GM12874 (cell line): ENCODE measurements around the gene POU2F1.

ENCODE experiments used
- CTCF ChIP-seq: IDR thresholded peaks from 2 replicates; pipeline ENCODE4 v1.5.1; 2011; ENCODE audit warnings: low read depth, mild to moderate bottlenecking, control low read depth, low read length, moderate library complexity; ENCODE audit not compliant: insufficient read depth

The POU2F1 gene

GRCh38 chr1:167219646-167220536, 795 bp upstream of the POU2F1 start:
- no peak for TF ChIP-seq CTCF

DNA sequence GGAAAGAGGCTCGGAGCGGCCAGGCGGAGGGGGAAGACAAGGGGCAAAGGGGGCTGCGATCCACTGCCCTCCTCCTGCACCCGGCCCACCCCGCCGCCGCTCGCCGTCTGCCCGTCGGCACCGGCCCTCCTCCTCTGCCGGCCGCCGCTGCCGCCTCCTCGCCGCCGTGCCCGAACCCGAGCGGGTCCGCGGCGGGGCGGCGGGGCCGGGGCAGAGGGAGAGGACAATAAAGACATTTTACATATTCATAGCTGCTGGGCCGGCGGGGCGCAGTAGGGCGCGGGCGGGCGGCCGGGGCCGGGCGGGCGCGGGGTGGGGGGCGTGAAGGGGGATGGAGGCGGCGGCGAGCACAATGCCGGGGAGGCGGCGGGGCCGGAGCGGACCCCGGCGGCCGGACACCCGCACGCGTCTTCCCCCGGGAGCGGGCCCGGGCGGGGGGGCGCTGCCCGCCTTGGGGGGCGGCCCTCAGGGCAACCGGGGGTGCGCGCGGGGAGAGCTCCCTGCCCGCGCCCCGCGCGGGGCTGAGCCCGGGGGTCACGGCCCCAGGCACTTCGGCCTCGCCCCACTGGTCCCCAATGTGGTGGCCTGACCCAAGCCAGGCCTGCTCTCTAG, 546 bp downstream of the POU2F1 start:
- TF ChIP-seq CTCF, result no peak

GRCh38 chr1:167221738-167222610, 1.3 kb downstream of the POU2F1 start:
- TF ChIP-seq CTCF, result no peak

- no peak for TF ChIP-seq CTCF
Measured at GRCh38 chr1:167223144-167224103, 2.7 kb downstream of the POU2F1 start.

DNA sequence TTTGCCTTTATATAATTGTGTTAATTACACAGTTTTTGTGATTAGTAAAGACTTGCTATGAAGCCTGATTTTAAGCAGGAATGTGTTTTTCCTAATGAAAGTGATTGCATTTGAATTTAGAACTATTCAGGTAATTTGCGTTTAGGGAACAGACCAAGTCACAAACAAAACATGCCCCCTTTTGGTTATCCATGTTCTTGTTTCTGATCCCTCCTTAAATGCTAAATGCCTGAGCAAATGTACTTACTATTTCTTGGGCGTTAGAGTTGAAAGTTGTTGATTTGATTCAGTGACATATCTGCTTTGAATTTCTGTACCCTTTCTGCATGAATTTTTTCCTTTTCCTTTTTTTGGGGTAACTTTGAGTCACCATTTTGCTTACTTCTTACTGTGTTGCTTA, 5.2 kb downstream of the POU2F1 start:
- no peak for TF ChIP-seq CTCF

DNA sequence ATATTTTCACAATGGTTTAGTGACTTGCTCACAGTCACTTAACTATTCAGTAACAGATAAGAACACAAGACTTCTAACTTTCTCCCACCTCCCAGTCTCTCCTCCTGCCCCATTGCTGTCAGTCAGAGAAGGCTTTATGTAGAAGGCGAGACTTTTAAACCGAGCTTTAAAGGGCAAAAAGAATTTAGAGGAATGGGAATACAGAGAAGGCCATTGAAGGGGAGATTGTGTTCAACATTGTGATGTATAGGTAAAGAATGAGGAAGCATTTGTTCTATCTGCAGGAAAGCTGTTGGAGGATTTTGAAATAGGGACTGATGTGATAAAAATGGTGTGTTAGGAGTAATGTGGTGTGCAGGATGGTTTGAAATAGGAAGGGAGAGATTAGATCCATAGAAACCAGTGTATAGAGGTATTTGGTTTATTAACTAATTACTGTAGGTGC, 7.3 kb downstream of the POU2F1 start:
- TF ChIP-seq CTCF, result no peak
